SK-MEL-5 (cell line): ENCODE data around the gene GLRA3. TPM values are rescaled to one million over a fixed set of nuclear protein-coding genes. Genes with fewer than 3 reads are reported as not detected.

Experiments
- DNase-seq: peaks from one replicate; pipeline ENCODE4 v3.0.0-alpha.2; 2016; ENCODE audit warnings: low read depth, low spot score
- in situ Hi-C: cut with HindIII; loops from 2 replicates; pipeline ENCODE4 v1.10.0; 2016; ENCODE audit warnings: low sequenced_read_pairs, high pct_unique_total_duplicates, low pct_unique_long_range_greater_than_20kb
- total RNA-seq: library from RNA; depleted of rRNA; stranded (reverse); fragments of >200 nt; shearing (Covaris generic); gene quantifications from 2 replicates; pipeline ENCODE4 v1.2.3, GENCODE V29; 2014

Gene GLRA3
- total RNA-seq, 1 experiment from 2014 or later: not detected

- in situ Hi-C loops: no loop called here
Observed at GRCh38 chr4:174746710-174747109, 82.3 kb downstream of the GLRA3 start.

DNA sequence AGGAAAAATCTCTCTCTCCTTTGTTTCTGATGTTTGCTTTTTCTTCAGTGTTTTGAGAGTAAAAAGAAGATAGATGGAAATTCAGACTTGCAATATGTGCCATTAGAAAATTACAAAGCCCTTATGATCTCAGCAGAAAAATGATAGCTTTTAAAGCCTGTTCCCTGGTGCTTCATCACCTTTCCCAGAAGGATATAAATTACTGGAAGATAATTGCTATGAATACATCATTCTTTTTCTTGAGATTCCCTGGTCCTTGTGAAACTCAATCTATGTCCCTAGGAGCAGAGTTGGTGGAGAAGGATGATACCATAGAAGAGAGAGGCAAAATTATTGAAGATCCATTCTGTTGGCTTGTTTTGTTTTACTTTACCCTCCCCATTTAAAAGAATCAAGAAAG is 86.5 kb downstream of the GLRA3 start:
- in situ Hi-C loops: no loop called here
- DNase-seq: no peak

More at GRCh38 chr4:174746710-174747109, 82.3 kb downstream of the GLRA3 start:
- no peak for DNase-seq

- DNase-seq: no peak
- in situ Hi-C loops: no loop called here
Observed at GRCh38 chr4:174739576-174739975, 89.5 kb downstream of the GLRA3 start.

DNA sequence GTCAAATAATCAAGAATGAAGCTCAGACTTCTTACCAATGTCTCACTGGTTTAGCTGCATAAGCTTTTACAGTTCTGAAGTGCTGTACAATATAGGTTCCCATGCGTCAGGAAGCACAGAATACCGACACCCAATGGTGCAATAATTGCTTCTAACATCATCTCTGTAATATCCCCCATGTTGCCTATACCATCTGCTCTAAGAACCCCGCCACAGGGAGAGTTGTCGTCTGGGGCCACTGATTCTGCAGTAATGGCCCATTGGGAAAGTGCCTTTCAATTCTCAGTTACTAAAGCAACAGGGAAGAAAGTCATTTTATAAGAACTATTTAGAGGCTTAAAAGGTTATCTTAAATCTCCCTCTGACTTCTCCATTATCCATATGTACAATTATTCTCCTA is 94.9 kb downstream of the GLRA3 start:
- no peak for DNase-seq
- in situ Hi-C loops: no loop called here

GRCh38 chr4:174717828-174718227 is 111.2 kb downstream of the GLRA3 start:
- DNase-seq: peak; percentile 66
- in situ Hi-C loops: no loop called here

DNA sequence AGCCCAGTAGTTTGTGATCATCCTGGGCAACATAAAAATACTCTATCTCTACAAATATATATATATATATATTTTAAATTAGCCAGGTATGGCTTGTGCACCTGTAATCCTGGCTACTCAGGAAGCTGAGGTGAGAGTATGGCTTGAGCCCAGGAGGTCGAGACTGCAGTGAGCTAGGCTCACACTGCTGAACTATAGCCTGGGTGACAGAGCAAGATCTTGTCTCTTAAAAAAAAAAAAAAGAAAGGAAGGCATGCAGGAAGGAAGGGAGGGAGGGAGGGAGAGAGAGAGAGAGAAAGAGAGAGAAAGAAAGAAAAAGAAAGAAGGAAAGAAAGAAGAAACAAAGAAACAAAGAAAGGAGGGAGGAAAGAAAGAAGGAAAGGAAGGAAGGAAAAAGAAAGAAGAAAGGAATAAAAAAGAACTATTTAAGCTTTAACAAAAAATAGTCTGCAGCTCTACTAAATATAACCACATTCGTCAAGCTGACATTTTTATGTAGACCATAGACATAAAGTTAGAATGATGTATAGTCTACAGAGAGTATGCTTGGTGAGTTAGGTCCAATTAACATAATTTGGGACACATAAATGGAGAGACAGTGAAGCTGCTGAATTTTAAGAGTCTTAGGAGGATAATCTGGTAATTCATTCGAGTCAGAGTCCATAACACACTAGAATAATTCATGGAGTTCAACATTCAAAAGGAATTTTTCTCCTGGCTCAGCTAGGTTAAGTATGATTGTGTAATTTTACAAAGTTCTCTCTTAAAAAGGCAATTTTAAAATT is 111.9 kb downstream of the GLRA3 start:
- DNase-seq: no peak
- in situ Hi-C loops: no loop called here

DNA sequence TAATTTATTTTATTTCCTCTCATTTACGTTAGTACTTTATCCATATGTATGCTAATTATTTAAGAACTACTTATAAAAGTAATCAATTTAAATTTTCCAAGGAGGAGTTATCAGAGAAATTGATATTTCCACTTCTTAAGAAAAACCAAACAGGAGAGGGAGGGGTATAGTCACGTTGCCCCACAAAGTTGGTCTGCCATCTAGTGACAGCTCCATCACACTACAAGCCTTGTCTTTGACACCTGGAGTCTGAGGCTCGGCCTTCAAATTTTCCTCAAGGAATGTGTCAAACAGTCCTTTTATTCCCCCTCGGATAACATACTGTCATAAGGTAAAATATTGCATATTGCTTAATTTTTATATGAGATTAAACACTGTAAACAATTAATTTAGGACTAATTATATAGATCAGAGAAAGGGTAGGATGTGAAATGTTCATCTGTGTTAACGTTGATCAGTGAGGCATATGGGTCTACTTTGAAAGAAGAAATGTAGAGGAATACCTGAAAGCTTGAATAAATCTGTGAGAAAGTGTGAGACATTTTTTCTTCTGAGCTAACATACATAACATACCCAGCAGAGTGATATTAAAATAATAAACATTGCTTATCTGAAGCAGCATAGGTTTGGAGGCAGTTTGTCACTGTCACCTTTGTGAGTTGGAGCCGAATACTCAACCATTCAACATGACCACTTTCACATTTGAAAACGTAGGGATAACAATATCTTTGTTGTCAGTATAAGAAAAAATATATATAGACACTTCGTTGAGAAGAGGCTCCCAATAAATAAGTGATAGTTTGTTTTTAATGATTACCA is 114.4 kb downstream of the GLRA3 start:
- DNase-seq: peak; percentile 77
- in situ Hi-C loops: no loop called here

GRCh38 chr4:174713821-174714220 is 115.2 kb downstream of the GLRA3 start:
- in situ Hi-C loops: no loop called here

GRCh38 chr4:174713181-174713580 is 115.9 kb downstream of the GLRA3 start:
- in situ Hi-C loops: no loop called here
- peak; percentile 51 for DNase-seq

More at GRCh38 chr4:174713821-174714220, 115.2 kb downstream of the GLRA3 start:
- peak; percentile 26 for DNase-seq

DNA sequence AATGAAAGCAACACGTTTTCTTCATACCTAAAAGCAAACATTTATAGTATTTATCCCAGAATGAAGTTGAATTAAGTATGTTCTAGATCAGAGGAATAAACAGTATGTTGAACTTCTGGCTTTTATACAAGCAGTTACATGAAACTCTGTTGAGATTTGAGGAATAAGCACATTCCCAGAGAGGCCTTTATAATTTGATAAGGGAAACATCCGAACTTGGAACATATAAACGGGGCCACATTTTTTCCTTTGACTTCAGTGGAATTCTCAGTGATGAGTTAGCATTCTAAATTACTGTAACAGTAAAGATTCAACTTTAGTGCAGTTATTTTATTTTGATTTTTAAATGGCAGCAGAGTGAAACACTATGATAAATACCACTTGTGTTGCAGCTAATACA is 119.5 kb downstream of the GLRA3 start:
- DNase-seq: no peak
- in situ Hi-C loops: no loop called here

- in situ Hi-C loops: no loop called here
- DNase-seq: no peak
Observed at GRCh38 chr4:174708381-174708780, 120.7 kb downstream of the GLRA3 start.

DNA sequence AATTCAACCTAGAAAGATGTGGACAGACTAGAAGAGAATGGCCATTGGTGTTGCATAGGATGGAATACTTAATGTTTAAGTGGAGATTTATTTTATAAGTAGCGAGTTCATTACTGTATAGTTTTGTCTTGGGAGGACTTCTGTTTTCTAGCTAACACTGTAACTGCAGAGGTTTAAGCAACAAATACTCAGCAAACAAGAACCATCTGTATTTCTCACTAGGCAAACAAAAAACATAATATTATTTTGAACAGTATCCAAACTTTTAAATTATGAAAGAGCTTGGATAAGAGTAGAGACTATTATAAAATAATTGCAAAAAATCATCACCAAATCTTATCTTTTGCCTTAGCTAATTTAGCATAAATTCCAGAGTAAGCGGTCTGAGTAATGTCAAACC is 121.1 kb downstream of the GLRA3 start:
- no peak for DNase-seq
- in situ Hi-C loops: no loop called here

DNA sequence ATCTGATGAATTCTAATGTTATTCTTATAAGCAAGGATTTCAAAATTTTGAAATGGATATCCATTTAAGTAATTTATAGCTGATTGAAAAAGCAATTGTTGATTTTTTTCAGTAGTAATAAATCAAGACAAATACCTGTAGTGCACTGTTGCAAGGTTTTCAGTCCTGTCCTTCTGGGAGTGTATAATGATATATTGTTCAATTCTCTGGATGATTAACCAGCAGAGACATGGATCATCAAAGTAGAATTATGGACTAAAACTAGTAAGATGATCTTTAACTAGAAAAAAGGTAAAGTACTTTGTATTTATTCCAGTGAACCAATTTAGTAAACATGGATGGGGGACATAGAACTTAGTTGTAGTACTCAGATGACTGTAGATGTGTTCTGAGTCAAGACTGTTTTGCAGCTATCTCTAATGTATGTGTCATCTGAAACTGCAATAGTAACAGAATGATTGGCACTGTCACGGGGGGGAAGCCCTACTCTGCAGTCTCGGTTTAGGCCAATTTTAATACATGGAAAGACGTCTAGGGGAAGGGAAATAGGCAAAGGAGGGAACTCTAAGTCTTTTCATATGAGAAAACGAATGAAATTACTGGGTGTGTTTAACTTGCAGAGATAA is 121.9 kb downstream of the GLRA3 start:
- no peak for DNase-seq
- in situ Hi-C loops: no loop called here

GRCh38 chr4:174702979-174703478 is 126.0 kb downstream of the GLRA3 start:
- DNase-seq: no peak
- in situ Hi-C loops: no loop called here

DNA sequence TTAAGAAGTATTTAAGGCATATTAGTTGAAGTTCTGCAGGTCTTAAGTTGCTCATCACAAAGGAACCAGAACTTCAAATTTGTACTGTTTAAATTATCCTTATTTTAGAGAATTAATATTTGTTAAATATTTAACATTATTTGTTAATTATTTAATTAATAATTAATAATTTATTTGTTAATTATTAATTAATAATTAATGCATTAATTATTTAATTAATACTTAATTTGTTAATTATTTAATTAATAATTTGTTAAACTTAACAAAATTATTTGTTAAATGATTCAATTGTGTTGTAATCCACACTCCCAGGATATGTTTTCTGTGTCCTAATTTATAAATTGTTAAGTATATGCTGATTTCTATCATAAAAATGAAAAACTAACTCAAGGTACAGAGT is 129.4 kb downstream of the GLRA3 start:
- in situ Hi-C loops: no loop called here
- no peak for DNase-seq

DNA sequence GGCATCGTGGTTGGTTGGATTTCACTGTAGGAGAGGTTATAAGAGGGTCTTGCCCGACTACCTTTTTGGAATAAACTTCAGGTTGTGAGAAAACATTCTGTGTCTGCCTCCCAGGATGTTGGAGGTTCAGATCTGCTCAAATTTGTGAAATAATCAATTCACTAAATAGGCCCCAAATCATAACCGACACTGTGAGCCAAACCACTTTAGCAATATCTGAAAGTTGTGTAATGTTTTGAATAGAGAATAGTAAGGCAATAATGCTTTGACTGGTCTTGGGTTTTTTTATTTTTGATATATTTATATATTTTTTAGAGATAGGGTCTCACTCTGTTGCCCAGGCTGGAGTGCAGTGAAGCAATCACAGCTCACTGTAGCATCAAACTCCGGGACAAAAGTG is 131.2 kb downstream of the GLRA3 start:
- no peak for DNase-seq
- in situ Hi-C loops: no loop called here

DNA sequence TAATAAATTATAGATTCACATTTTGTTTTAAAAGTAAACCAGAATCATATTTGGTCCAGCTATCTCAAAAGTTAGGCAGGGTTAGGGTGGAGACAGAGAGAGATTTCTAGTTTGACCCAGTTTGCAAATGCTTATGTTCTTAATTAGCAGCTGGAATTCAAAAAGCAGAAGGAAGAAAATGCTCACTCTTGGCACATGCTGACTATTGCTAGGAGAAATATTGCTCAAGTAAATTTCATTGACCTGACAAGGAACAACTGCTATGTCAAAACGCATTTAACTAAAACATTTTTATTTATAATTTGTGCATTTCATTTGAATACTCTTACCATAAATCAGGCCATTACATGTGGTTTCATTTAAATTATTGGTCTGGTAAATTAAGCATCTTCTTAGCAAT is 131.8 kb downstream of the GLRA3 start:
- DNase-seq: no peak
- in situ Hi-C loops: no loop called here

DNA sequence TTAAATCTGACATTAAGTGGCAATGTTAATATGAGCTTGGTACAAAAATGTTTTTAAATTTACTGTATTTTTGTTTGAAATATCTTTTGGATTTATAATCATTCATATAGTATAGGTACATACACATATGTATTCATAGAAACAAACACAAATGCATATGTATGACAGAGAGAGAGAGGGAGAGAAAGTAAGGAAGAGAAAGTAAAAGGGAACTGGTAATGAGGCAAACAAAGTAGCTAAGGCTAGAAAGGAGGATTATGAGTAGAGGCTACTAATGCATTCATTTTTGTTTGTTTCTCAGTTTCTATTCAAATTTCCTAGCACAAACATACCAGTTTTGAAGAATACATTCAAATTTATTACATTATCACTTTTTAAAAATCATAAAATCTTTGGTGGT is 132.4 kb downstream of the GLRA3 start:
- in situ Hi-C loops: no loop called here
- no peak for DNase-seq
